K562 (cell line): Measurements from ENCODE around the gene MAU2. TPM values are rescaled to one million over a fixed set of nuclear protein-coding genes. Genes with fewer than 3 reads are reported as not detected.

Source experiments
- CBFB ChIP-seq: sonication (generic); formaldehyde crosslinking; IDR thresholded peaks from 2 replicates; pipeline ENCODE4 v1.4.0; 2020; ENCODE audit warnings: mild to moderate bottlenecking, missing genetic modification reagents
- COPS2 ChIP-seq: fragments of 450-650 bp; conservative IDR thresholded peaks from 2 replicates; pipeline ENCODE4 v1.6.1; 2016; ENCODE audit warnings: mild to moderate bottlenecking, moderate library complexity
- CTCF ChIP-seq, 3 experiments: IDR thresholded peaks in 2 of 3; conservative IDR thresholded peaks in 1 of 3; 2 replicates each; pipeline ENCODE4 v1.5.1; 2011 to 2012; ENCODE audit warnings: low read length in 3 of 3, mild to moderate bottlenecking in 3 of 3, control low read depth in 2 of 3, improper control_type of control experiment in 1 of 3, inconsistent platforms in 1 of 3, low read depth in 1 of 3, mixed read lengths in 1 of 3, moderate library complexity in 1 of 3; ENCODE audit not compliant: insufficient read depth in 2 of 3
- CTCFL ChIP-seq: IDR thresholded peaks from 2 replicates; pipeline ENCODE4 v1.6.1; 2011; ENCODE audit warnings: borderline replicate concordance, low read depth, mild to moderate bottlenecking, moderate library complexity, low read length; ENCODE audit not compliant: insufficient read depth, poor library complexity, severe bottlenecking
- E2F6 ChIP-seq, 2 experiments: IDR thresholded peaks; 2 replicates each; pipeline ENCODE4 v1.6.1; 2011; ENCODE audit warnings: borderline replicate concordance in 1 of 2, control low read depth in 1 of 2, low read depth in 1 of 2, low read length in 1 of 2, mild to moderate bottlenecking in 1 of 2, mixed read lengths in 1 of 2, moderate library complexity in 1 of 2; ENCODE audit not compliant: insufficient read depth in 1 of 2, insufficient read length in 1 of 2, poor library complexity in 1 of 2, severe bottlenecking in 1 of 2; ENCODE audit errors: extremely low read depth in 1 of 2
- ERF ChIP-seq: fragments of 450-650 bp; formaldehyde crosslinking; IDR thresholded peaks from 2 replicates; pipeline ENCODE4 v1.4.0; 2020; ENCODE audit warnings: mild to moderate bottlenecking, mixed read lengths
- FOXA3 ChIP-seq, 2 experiments: fragments of 450-650 bp in 1 of 2; sonication (generic) in 1 of 2; formaldehyde crosslinking; IDR thresholded peaks in 1 of 2; conservative IDR thresholded peaks in 1 of 2; 2 replicates each; pipeline versions ENCODE4 v1.4.0 to v1.8.0; 2020 to 2022; ENCODE audit warnings: mild to moderate bottlenecking in 2 of 2, missing genetic modification reagents in 1 of 2
- NONO ChIP-seq, 2 experiments: fragments of 200-400 bp in 1 of 2; fragments of 450-650 bp in 1 of 2; formaldehyde crosslinking in 1 of 2; IDR thresholded peaks; 2 replicates each; pipeline ENCODE4 v1.6.1; 2017; ENCODE audit warnings: low read depth in 2 of 2, mild to moderate bottlenecking in 2 of 2, moderate library complexity in 2 of 2, low read length in 1 of 2
- PTTG1 ChIP-seq: fragments of 450-650 bp; IDR thresholded peaks from 2 replicates; pipeline ENCODE4 v1.6.1; 2016; ENCODE audit warnings: low read depth, mild to moderate bottlenecking, missing genetic modification characterization, missing compliant biosample characterization
- TFAP4 ChIP-seq: sonication (generic); formaldehyde crosslinking; IDR thresholded peaks from 2 replicates; pipeline ENCODE4 v1.8.0; 2022; ENCODE audit warnings: missing genetic modification reagents, mild to moderate bottlenecking, moderate library complexity, borderline replicate concordance
- ZBTB11 ChIP-seq, 3 experiments: fragments of 200-800 bp in 1 of 3; fragments of 250-450 bp in 1 of 3; fragments of 450-650 bp in 1 of 3; sonication (Bioruptor Pico) in 1 of 3; sonication (Bioruptor generic) in 1 of 3; formaldehyde crosslinking in 1 of 3; IDR thresholded peaks; 2 replicates each; pipeline versions ENCODE4 v1.6.1 to v1.8.0; 2016 to 2022; ENCODE audit warnings: mild to moderate bottlenecking in 2 of 3, missing genetic modification characterization in 2 of 3, missing compliant biosample characterization in 1 of 3, moderate library complexity in 1 of 3
- ZNF408 ChIP-seq: fragments of 250-450 bp; sonication (Bioruptor Pico); IDR thresholded peaks from 2 replicates; pipeline ENCODE4 v1.4.0; 2020; ENCODE audit warnings: low read depth, mild to moderate bottlenecking, moderate library complexity
- ZNF431 ChIP-seq: sonication (generic); formaldehyde crosslinking; IDR thresholded peaks from 2 replicates; pipeline ENCODE4 v1.8.0; 2022; ENCODE audit warnings: mild to moderate bottlenecking, missing genetic modification reagents
- polyA plus RNA-seq, 8 experiments: library from polyadenylated mRNA; depleted of rRNA in 4 of 8; stranded (reverse) in 5 of 8; unstranded in 3 of 8; fragments of >200 nt; fragmentation: Nextera tagmentation in 2 of 8; fragmentation: Illumina TruSeq in 1 of 8; extraction: Ambion mirVana in 2 of 8; extraction: Trizol in 1 of 8; gene quantifications; 2 replicates each; pipeline versions ENCODE4 v1.2.1 to v1.2.3, GENCODE V29; 2011 to 2014; ENCODE audit warnings: inconsistent platforms in 1 of 8, missing spikeins in 1 of 8
- total RNA-seq, 7 experiments: library from RNA; depleted of rRNA in 6 of 7; stranded (reverse); fragments of >200 nt in 6 of 7; fragmentation: Illumina TruSeq in 2 of 7; extraction: Trizol in 2 of 7; gene quantifications; 2 replicates each; pipeline versions ENCODE4 v1.2.1 to v1.2.3, GENCODE V29; 2011 to 2021; ENCODE audit warnings: low replicate concordance in 1 of 7

Gene MAU2
- total and polyA plus RNA-seq, 9 of the 15 experiments (the other 6 are each of a cell fraction or from before 2014, with no cell fraction given), result 1.2 to 48.1 (median 19.4) TPM

GRCh38 chr19:19342086-19343015 lies 21.7 kb downstream of the MAU2 start (continued):
- TF ChIP-seq ZBTB11 (CRISPR knock-in tag; IDR thresholded peaks at IDR 0.05) (no peak), ZNF408 (CRISPR knock-in tag) (no peak), CTCF (IDR thresholded peaks at IDR 0.05 in 2 of 3, conservative IDR thresholded peaks at IDR 0.05 in 1 of 3; ENCODE audit: insufficient read depth in 2 of 3, low read depth in 1 of 3, low read length in 3 of 3) (peak; percentile 88 to 94 (median 92)), ERF (no peak), E2F6 (IDR thresholded peaks at IDR 0.05; ENCODE audit: borderline replicate concordance in 1 of 2, extremely low read depth in 1 of 2, insufficient read depth in 1 of 2, insufficient read length in 1 of 2, low read depth in 1 of 2, low read length in 1 of 2, poor library complexity in 1 of 2, severe bottlenecking in 1 of 2) (peak in 1 of 2 experiments; percentile 26), CTCFL (peak; percentile 89), FOXA3 (CRISPR knock-in tag; conservative IDR thresholded peaks at IDR 0.05 in 1 of 2, IDR thresholded peaks at IDR 0.05 in 1 of 2) (no peak), CBFB (CRISPR knock-in tag) (peak; percentile 76; the same call in 1 of the 2 replicates), TFAP4 (CRISPR knock-in tag) (peak; percentile 83), ZNF431 (no peak), PTTG1 (tag) (no peak), NONO (IDR thresholded peaks at IDR 0.05; ENCODE audit: low read depth in 2 of 2, low read length in 1 of 2) (no peak), COPS2 (no peak)
